ENCODE data around the gene NOXA1. TPM values are rescaled to one million over a fixed set of nuclear protein-coding genes. Genes with fewer than 3 reads are reported as not detected.

The NOXA1 gene
- total RNA-seq, 4 donors from 2014 or later, result 1.4 to 5.3 (median 2.4) TPM

GRCh38 chr9:137463931-137464290 is 40.7 kb downstream of the NOXA1 start:
- TF ChIP-seq CTCF (IDR thresholded peaks at IDR 0.05; ENCODE audit: low read depth), result no peak

- TF ChIP-seq CTCF (IDR thresholded peaks at IDR 0.05; ENCODE audit: low read depth), result no peak
Measured at GRCh38 chr9:137464291-137464999, 41.3 kb downstream of the NOXA1 start.

GRCh38 chr9:137465000-137465719 is 42.0 kb downstream of the NOXA1 start:
- TF ChIP-seq CTCF (IDR thresholded peaks at IDR 0.05; ENCODE audit: low read depth), result no peak

GRCh38 chr9:137465720-137466388 is 42.7 kb downstream of the NOXA1 start:
- TF ChIP-seq CTCF (IDR thresholded peaks at IDR 0.05; ENCODE audit: low read depth), result no peak

- TF ChIP-seq CTCF (IDR thresholded peaks at IDR 0.05; ENCODE audit: low read depth), result no peak
Measured at GRCh38 chr9:137467161-137467581, 44.0 kb downstream of the NOXA1 start.

GRCh38 chr9:137467896-137468295 is 44.7 kb downstream of the NOXA1 start:
- no peak for TF ChIP-seq CTCF (IDR thresholded peaks at IDR 0.05; ENCODE audit: low read depth)

GRCh38 chr9:137470785-137471184 is 47.6 kb downstream of the NOXA1 start:
- TF ChIP-seq CTCF (IDR thresholded peaks at IDR 0.05; ENCODE audit: low read depth), result no peak
